Limb (tissue), 2 donors: ENCODE measurements around the gene DNAI1.

Experiments
- DNase-seq, 2 donors: peaks; one replicate each; pipeline ENCODE4 v3.0.0-alpha.2; 2016; ENCODE audit errors: extremely low spot score in 2 of 2

DNAI1 gene

DNA sequence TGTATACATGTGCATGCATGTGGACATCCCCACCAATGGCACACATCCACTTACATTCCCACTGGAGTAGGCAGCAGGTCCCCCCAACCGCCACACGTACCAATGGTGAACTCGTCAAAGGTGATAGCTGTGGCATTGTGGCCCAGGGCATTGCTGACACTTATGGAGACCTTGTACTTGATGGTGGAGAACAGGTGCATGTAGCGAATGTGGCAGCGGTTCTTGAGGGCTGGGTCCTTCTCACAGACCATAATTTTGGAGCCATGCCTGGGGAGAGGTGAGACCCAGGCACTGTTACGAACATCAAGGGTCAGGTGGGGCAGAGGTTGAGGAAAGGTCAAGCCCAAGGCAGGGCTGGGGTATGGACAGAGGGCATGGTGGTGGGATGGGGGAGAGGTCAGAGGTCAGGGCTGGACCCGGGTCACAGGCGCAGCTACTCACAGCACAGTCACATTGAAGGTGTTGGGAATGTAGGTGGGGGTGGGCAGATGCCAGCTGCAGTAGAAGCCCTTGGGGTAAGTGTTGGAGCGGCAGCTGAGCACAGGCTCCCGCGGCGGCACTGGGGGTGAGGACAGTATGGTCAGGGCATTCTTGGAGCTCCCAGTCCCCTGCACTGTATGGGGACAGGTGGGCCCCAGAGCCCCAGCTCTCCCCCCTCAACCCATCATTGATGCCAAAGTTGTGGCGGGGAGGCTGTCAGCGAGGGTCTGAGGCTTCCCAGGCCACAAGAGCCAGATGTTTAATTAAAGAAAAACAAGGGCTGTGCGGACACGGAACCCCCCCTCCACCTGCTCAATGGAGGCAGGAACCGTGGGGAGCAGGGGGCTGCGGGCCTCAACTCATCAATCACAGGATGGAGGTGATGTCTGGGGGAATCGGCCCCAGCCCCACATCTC lies 99.1 kb downstream of the DNAI1 start:
- peak in 1 of 2 donors; percentile 34 for DNase-seq

DNA sequence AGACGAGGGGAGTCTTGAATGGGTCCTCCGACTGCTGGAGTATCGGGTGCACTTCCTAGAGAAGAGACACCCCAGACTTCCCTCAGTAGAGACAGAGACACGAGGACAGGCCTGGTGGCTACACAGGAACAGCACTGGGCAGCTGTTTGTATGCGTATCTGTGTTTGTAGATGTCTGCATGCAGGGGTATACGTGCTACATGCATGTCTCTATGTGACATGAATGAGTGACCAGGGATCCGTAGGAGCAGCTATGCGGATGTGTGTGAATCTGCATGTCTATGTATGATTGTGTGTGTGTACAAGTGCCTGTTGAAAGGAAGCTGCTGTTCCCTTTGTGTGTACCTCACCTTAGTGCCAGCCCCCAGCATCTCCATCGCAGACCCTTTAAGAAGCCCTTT lies 99.8 kb downstream of the DNAI1 start:
- DNase-seq = peak in 1 of 2 donors; percentile 20

DNA sequence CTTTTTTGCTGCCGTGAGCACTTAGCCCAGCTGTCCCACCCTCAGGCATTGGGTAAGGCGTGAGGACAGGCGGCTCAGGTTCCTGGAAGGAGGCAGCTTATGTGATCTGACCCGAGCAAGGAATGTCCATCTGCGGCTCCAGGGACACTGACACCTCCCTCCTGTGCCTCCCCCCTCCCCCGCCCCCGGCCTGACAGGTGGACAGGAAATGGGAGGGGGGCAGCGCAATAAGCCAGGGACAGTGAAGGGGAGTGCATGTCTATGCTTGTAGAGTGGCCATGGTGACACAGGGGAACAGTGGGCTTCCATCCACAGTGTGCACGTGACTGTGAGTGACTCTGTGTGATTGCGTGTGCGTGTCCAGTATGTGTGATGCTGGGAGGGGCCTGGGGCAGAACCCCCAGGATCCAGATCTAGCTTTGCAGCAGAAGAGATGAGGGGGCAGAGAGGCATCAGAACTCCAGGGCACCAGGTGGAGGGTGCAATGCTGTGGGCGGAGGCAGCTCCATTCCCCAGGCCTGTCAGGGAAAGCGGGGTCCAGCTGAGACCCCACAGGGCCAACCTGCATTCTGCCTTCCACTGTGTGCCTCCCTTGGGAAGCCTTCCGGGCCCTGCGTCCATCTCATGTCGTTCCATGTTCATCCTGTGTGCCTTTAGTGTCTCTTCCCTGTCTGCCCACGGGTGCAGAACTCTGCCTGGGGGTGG lies 100.5 kb downstream of the DNAI1 start:
- peak; percentile 41 to 54 for DNase-seq

DNA sequence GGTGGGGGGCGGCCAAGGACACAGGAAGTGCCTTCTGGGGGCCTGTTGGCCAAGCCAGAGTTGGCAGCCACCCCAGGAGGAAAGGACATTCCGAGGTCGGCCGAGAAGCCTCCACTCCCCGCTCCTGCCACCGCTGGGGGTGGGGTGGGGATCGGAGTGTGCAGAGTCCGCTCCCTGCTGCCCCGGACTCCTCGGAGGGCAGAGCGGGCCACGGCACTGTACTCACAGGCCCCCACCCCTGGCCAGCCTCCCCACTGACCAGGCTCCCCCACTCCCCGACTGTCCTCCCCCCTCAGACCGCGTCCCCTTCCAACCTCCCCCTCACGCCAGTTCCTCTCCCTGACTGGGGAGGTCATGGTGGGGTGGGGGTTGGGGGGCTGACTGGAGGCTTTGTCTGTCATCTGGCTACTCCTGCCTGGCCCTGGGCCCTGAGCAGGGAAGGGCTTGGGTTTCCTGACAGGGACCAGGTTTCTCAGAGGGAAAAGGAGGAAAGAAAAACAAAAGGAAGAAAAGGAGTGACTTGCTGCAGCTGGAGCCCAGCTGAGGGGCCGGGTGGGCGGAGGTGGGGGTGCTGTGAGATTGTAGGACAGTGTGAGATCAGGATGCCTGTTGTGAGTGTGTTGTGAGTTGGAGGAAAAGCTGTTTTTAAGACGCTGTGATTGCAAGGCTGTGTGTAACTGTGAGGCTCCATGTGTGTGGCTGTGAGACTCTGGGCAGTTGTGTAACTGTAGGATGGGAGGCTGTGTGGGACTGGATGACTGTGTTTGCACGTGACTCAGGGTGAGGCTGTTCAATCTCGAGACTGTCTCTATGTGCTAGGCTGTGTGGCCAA lies 101.2 kb downstream of the DNAI1 start:
- DNase-seq = peak in 1 of 2 donors; percentile 35

DNA sequence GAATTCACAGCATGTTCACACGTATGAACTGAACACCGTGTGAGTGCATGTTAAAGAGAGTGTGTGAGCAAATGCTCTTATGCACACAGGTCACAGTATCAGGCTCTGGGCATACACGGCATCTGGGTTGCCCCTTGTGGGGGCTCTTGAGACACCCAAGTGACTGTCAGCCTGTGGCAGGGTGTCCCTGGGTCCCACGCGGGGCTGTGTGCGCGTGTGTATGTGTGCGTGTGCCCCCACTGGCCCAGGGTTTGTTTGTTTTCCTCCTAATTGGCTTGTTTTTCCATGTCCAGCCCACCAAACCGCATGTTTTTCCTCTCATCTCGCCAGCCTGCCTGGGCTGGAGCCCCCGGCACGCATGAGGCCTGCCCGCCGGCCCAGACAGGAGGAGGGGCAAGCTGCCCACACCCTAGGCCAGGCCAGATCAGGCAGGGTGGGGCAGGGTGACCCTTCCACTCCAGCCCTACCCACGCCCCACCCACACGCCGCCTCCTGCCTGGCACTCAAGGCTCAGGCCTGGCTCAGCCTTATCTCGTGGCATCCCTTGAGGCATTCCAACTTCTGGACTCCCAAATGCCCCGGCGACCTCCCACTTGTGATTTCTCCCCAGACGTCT lies 102.1 kb downstream of the DNAI1 start:
- DNase-seq = no peak

DNA sequence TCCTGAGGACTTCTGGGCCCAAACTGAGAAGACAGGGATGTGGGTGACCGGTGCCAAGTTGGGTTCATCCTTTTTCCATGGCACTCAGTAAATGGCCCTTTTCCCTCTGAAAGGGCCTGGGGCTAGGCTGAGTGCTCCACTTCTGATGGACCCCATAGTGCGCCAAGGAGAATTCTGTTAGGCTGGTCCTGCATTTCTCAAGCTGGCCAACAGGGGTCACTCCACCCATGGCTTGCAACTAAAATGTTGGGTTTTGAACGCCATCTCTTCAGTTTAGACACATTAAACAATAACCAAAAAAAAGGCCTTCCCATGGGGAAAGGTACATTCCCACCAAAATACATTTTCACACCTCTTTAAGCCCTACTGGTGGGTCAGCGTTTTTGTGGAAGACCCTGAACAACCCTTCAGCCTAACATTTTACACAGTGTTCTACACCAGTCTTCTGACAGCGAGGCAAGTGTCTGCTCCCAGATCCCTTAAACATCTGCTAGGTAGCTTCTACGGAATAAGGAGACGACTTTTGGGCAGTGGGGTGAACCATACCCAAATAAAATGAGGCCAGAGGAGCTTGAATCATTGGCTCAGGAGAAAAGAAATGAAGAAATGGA lies 103.6 kb downstream of the DNAI1 start:
- no peak for DNase-seq

DNA sequence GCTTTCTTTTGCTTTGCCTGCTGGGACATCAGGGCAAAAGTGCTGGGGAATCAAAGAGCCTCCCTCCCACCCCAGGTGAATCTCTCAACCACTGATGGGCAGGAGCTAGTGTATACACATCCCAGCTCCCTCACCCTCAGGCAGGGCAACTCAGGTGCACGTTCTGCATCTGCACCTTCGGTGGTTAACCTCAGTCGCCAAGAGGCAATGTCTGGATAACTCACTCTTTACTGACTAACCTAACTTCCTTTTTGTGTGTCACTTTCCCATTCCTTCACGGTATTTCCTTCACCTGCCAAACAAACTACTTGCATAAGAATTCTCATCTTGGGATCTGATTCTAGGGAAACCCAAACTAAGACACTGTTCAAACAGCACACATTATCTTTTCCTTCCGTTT lies 104.7 kb downstream of the DNAI1 start:
- no peak for DNase-seq

DNA sequence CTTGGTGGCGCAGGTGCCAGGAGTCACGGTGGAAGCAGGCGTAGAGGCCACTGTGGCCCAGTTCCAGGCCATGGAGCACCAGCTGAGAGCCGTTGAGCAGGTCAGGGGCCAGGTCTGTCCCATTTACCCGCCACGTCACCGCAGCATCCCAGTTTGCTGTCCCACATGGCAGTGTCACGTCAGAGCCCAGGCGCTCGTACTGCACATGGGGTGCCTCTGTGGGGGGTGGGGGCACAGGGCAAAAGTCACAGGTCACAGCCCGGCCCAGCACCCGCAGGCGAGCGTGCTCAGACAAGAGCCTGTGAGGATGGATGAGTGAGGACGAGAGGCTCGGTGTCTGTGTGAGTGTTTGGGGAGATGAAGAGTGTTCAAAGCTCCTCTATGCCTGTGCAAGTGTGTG lies 106.0 kb downstream of the DNAI1 start:
- no peak for DNase-seq

DNA sequence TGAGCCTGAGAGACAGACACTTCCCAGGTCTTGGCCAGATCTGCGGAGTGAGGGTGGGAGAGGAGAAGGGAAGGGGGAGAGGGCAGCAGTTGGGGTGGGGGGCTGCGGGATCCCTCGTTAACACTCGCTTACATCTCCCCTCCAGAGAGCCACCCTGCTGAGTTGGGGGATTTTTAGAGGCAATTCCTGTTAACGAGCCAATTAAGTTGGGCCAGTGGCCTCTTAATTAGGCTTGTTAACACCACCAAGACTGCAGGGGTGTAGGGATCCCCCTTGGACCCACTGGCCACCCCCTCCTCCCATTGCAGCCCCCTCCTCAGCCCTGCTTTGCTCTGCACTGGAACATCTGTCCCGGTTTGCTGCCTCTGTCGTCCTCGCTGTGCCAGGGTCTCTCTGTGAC lies 107.3 kb downstream of the DNAI1 start:
- no peak for DNase-seq

DNA sequence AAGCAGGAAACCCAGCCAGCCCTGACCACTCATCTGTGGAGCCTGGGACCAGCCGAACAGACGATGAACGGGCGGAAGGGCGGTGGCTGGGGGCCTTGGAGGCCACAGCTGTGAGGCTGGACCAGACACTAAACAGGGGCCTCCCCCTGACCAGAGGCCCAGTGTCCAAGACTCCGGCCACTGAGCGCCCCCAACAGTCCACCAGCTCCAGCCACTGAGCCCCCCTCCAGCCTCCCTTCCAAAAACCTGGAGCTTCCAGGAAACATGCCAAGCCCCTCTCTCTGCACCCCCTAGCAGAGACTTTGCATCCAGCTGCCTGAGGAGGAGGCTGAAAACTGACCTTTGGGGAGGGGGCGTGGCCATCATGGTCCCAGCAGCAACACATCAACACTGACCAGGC lies 107.7 kb downstream of the DNAI1 start:
- no peak for DNase-seq

DNA sequence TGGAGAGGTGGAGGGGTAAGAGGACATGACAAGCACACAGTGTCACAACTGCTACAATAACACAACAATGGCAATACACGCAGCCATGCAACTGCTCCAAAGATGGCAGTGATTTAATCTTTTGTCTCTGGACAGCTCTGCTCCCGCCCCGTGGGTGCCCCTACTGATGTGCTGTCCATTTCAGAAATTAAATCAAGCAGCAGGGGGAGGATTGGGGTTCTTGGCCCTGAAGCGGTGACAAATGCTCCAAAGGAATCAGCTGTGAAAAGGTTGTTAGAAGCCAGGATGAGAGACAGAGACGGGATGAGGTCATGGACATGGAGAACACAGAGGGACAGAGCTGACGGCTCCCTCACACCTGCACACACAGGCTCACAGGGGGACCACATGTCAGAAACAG lies 108.4 kb downstream of the DNAI1 start:
- DNase-seq = no peak

DNA sequence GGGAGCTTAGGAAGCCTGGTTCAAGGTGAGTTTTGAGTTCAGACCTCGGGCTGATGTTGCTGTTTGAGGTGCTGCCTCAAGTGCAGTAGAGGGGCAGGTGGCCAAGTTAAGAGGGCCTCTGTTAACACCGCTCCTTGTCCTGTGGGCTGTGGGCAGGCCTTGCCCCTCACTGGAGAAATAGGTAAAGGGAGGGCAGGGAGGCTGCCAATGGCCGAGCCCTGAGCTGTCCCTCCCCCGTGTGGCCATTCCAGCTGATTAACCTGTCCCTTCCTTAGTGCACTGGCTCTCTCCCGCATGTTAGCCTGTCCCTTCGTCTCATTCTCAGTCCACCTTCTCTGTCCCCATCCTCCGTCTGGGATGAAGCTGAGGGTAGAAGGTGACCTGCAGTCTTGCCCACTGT lies 109.5 kb downstream of the DNAI1 start:
- no peak for DNase-seq

DNA sequence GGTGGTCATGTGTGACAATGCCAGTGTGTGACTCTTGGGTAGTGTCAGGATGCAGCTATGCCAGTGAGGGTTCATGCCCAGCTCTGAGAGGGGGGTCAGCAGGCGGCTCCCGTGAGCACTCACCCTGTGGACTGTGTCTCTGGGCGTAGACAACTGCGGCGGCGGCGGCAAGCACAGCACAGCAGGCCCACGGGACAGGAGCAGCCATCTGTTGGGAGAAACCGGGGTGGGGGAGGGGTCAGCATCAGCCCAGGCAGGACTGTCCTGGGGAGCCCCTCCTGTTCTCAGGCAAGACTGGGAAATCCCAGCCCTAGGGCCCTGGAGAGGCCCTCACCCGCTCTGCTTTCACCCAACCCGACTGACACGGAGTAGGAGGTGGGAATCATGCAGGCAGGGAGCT lies 110.2 kb downstream of the DNAI1 start:
- no peak for DNase-seq

DNA sequence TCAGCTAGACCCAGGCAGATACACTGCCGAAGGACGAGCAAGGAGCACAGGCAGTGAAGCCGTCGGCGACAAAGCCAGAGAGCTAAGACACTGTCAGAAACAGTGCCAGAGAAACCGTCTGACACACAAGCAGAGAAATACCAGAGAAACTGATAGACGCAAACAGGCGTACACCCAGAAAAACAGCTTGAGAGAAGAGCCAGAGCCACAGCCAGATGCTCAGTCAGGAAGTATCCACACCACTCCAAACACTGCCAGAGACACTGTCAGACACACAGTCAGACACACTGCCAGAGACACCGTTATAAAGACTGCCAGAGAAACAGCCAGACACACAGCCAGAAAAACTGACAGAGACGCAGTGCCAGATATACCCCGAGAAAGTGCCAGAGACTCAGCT lies 111.8 kb downstream of the DNAI1 start:
- no peak for DNase-seq
